Epithelial cell of esophagus (primary cell): Measurements from ENCODE around the gene HSD17B11.
"Not testable (repeated sequence)": the region's sequence is repeated elsewhere in the genome, so short reads cannot be mapped to it uniquely, and the experiment has no call there.

Experiments used
- DNase-seq: peaks from one replicate; pipeline ENCODE4 v3.0.0; 2010; ENCODE audit warnings: low read depth
- H3K4me3 ChIP-seq: 2 replicates; pipeline ENCODE4 v1.5.1; 2011; ENCODE audit warnings: mild to moderate bottlenecking, low read length, control low read depth
- CTCF ChIP-seq: IDR thresholded peaks from 2 replicates; pipeline ENCODE4 v1.5.1; 2011; ENCODE audit warnings: low read depth, mild to moderate bottlenecking, low read length, control low read depth, inconsistent platforms; ENCODE audit not compliant: insufficient read depth; ENCODE audit errors: missing control alignments

Gene HSD17B11

DNA sequence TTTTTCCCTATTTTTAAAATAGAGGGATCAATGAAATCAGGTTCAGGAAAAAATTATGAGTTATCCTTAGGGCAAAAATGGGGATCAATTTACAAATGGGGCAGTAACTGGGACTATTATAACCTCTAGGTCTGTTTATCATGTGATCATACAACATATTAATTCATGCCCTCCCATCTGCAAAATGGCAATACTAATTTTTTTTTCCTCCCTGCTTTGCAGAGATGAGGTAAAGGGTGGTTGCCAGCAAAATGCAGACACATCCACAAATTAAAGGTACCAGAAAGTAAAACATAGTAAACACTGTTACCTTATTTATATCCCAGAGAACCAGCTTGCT is 467 bp downstream of the HSD17B11 start:
- H3K4me3 ChIP-seq: peak overlapping the region; percentile 76
- DNase-seq: no peak
- TF ChIP-seq CTCF: no peak

DNA sequence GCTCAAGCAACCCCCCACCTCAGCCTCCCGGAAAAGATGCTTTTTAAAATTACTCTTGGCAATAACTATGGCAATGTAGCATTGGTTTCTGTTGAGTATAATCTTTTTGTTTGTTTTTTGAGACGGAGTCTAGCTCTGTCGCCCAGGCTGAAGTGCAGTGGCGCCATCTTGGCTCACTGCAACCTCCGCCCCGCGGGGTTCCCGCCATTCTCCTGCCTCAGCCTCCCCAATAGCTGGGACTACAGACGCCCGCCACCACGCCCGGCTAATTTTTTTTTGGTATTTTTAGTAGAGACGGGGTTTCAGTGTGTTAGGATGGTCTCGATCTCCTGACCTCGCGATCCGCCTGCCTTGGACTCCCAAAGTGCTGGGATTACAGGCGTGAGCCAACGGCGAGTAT is 933 bp downstream of the HSD17B11 start:
- peak overlapping the region; percentile 76 for H3K4me3 ChIP-seq
- DNase-seq: not testable (repeated sequence)

GRCh38 chr4:87388901-87389300 is 2.1 kb downstream of the HSD17B11 start:
- no peak for TF ChIP-seq CTCF
- H3K4me3 ChIP-seq: no peak overlapping the region
- DNase-seq: no peak

GRCh38 chr4:87387237-87387636 is 3.8 kb downstream of the HSD17B11 start:
- no peak overlapping the region for H3K4me3 ChIP-seq
- no peak for DNase-seq

DNA sequence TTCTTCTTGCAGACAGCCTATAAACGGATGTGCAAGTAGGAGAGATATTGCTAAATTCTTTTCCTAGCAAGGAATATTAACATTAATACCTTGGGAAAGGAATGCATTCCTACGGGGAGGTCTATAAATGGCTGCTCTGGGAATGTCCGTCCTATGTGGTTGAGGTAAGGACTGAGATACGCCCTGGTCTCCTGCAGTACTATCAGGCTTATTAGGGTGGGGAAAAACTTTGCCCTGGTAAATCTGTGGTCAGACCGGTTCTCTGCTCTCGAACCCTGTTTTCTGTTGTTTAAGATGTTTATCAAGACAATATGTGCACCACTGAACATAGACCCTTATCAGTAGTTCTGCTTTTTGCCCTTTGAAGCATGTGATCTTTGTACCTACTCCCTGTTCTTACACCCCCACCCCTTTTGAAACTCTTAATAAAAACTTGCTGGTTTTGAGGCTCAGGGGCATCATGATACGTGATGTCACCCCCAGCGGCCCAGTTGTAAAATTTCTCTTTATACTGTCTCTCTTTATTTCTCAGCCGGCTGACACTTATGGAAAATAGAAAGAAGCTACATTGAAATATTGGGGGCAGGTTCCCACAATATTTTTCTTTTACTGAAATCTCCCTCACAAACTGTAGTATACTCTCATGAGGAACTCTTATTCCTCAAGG is 6.4 kb downstream of the HSD17B11 start:
- DNase-seq, H3K4me3 ChIP-seq: not testable (repeated sequence)

More at GRCh38 chr4:87387237-87387636, 3.8 kb downstream of the HSD17B11 start:
- no peak for TF ChIP-seq CTCF

- H3K4me3 ChIP-seq: no peak overlapping the region
- DNase-seq: no peak
- no peak for TF ChIP-seq CTCF
These were observed 8.1 kb downstream of the HSD17B11 start for GRCh38 chr4:87382931-87383330.

DNA sequence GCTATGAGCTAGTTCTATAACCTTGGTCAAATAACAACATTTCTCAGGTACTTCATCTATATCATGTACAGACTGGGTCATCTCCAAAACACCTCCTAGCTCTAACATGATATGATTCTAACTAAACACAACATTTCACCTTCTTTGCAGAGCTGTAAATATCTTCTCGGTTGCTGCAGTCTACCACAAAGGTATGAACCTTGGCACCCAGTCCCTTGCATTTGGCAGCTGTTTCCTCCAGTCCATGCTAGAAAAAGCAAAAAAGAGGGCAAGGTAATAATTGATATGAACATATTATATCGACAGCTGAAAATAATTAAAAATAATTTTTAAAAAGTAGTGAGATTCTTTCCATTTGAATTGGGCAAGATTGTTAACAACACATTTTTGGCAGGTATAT is 8.9 kb downstream of the HSD17B11 start:
- H3K4me3 ChIP-seq: no peak overlapping the region
- no peak for TF ChIP-seq CTCF
- DNase-seq: no peak

GRCh38 chr4:87377816-87378215 is 13.2 kb downstream of the HSD17B11 start:
- DNase-seq: no peak
- H3K4me3 ChIP-seq: no peak overlapping the region
- no peak for TF ChIP-seq CTCF
